Putamen (tissue), 1 donor: Measurements from ENCODE around the gene WDR93.

ENCODE experiments used
- DNase-seq: peaks from one replicate; pipeline ENCODE4 v3.0.0-alpha.2; 2016; ENCODE audit warnings: low spot score

WDR93 gene

GRCh38 chr15:89792106-89792805 lies 101.6 kb downstream of the WDR93 start:
- DNase-seq = no peak
